Hematopoietic multipotent progenitor cell (in vitro differentiated cells): ENCODE results near the gene ZDHHC3. TPM values are rescaled to one million over a fixed set of nuclear protein-coding genes. Genes with fewer than 3 reads are reported as not detected.
A peak's percentile ranks its signal among the peaks of the same experiment; 100 is the strongest.
"Not testable (repeated sequence)": the region's sequence is repeated elsewhere in the genome, so short reads cannot be mapped to it uniquely, and the experiment has no call there.

Source experiments
- DNase-seq, 3 donors: peaks; one replicate each; pipeline ENCODE4 v3.0.0-alpha.2; 2011 to 2015; ENCODE audit warnings: low read depth in 2 of 3, low spot score in 2 of 3
- total RNA-seq: library from RNA; depleted of rRNA; stranded (reverse); fragments of >200 nt; gene quantifications from one replicate; pipeline ENCODE4 v1.2.3, GENCODE V29; 2012

Gene ZDHHC3
- total RNA-seq, 1 donor, result 71.1 TPM

DNA sequence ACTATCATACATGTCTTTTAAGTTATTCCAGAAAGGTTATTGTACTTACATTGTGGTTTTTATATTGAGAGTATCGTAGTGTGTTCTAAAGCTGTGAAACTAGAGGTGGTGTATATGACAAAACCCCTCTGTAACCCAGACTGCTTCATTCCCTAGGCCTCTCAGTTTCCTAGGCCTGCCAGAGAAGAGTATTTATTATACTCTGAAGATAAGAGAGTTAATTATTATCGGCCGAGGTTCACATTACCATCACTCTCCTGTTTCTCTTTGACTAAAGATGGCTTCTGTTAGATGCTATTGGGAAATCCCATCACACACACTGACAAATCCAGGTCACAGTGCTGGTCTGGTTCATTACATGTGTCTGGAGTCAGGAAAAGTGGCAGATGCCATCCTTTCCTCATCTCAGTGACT, 20.6 kb upstream of the ZDHHC3 start:
- no peak for DNase-seq

DNA sequence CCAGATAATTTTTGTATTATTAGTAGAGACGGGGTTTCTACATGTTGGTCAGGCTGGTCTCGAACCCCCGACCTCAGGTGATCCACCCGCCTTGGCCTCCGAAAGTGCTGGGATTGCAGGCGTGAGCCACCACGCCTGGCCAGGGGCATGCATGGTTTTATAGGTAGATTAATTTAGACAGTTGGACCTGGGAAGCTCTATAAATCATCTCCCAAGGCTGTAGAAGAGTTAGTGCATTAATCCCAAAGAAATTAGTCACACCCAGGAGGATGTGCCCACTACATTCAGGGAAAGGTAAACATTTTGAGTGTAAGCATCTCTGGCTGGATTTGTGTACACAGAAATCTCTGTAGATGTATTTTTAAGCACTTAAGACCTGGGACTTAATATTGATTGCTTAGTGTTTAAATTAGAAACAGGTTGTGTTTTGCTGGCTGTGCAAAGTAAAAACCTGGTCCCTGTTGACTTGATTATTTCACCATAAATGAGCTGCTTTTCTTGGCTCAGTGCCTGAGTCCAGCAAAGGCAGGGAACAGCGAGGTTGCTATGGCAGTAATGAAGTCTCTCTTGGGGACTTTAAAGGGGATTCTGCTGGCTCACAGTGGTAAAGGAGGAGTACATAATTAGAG, 19.3 kb upstream of the ZDHHC3 start:
- no peak for DNase-seq

DNA sequence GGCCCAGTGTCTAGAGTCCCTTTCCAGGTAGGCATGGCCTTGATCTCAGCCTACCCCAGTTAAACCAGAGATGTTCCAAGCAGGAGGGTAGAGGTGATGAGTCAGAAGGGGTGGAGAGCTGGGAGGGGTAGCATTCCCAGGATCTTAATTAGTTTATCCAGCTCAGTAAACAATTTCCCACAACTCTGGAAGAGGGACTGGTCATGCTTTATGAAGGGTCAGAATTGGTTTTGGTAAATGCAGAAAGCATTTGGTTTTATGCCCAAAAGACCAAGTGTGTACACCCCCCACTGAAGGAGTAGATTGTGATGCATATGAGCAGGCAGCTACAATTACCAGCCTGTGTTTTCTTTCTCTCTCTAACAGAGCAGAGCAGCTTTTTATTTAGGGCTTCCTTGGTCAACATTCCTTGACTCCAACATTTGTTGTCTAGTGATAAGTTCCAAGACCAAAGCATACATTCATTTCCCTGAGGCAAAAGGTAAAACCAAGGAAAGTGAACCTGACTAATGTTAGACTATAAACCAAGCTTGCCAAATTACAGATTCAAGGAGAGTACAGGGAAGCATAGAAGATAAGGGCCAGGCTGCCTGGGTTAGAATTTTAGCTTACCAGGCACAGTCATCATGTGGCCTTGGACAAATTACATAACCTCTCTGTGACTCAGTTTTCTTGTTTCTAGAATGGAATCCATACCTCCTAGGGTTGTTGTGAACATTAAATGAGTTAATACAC, 17.7 kb upstream of the ZDHHC3 start:
- DNase-seq, result no peak

DNA sequence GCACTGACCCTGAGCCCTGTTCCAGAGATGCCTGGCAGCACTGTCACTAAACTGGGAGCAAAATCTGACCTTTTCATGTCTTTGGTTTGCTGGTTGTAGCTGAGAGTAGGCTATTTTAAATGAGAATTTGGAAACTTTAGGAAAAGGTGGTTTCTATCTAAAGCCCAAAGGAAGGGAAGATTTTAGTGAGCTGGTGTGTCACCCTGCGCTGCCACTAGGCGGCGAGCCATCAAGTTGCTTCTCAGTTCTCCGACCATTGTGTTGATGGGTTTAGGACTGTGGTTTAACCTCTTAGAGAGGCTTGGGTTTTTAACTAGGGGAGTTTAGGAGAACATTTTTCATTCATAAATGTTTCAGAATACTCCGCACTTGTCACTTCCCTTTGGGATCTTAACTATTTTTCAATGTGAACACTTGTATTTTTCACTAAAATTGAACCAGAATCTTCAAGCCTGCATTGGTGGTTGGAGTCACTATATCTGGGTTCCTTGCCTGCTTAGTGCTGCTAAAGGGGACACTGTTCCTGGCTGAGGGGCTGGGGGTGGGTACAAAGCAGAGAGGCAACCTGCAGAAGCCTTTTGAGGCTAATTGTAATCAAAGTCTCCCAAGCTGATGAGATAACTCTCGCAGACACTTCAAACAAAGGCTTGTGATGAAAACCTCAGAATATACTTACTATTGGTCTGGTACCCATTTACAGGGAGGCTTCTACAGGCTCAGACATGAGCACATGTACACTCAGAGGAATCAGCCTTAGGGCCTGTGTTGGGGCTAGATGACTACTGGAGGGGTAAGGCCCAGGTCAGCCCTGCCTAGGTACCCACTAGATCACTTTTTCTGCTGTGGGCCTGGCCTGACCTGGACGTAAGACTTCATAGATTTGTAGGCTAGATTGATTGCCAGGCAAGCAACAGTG, 16.8 kb upstream of the ZDHHC3 start:
- peak in 2 of 3 donors; percentile 17 to 53 for DNase-seq

GRCh38 chr3:44991326-44991725, 15.4 kb upstream of the ZDHHC3 start:
- DNase-seq, result no peak

DNA sequence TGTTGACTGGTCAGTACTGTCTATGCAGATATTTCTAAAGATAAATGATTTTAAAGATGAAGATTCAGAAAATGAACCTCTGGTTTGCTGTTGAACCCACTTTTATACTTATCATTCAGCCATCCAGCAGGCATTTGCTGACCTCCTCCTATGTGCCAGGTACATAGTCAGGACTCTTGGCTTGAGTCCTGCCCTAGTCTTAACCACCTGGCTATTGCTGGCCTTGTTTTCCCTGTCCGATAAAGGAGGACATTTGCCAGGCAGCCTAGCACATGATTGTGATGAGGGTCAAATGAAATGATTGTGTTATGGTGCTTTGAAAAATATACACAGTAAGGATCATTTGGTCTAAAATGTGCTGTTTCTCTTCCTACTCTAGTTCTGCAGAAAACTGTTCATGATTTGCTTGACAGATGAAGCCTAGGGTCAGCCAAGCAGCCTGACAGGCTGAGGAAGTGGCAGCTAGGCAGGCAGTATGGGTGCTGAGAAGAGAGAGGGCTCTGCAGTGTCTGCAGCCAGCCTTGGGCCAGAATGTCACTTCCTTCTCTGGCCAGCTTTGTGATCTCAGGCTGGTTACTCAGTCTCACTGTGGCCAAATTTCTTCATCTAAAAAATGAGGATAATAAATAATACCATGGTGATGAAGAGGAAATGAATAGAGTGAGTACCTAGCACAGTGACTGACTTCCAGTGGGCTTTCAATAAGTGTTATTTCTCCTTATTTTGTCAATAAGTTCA, 13.8 kb upstream of the ZDHHC3 start:
- no peak for DNase-seq

GRCh38 chr3:44989141-44989540, 13.2 kb upstream of the ZDHHC3 start:
- no peak for DNase-seq

DNA sequence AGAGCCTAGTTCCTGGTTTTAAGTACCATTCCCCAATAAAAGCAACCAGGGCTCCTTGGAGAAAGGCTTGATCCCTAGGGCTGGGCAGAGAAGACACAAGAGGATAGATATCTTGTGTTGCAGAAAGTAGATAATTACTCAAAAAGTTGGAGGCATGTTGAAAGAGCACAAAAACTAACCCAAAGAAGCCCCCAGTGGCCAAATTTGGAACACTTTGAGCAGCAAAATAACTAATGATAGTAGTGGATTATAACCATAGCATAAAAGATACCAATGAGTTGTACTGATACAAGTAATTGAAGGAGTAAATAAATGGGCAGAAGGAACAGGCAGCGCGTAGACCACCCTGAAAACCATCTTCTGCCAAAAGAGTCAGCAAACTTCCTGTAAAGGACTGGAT, 12.1 kb upstream of the ZDHHC3 start:
- DNase-seq, result peak in 1 of 3 donors; percentile 28

- no peak for DNase-seq
Observed at GRCh38 chr3:44987332-44987731, 11.4 kb upstream of the ZDHHC3 start.

DNA sequence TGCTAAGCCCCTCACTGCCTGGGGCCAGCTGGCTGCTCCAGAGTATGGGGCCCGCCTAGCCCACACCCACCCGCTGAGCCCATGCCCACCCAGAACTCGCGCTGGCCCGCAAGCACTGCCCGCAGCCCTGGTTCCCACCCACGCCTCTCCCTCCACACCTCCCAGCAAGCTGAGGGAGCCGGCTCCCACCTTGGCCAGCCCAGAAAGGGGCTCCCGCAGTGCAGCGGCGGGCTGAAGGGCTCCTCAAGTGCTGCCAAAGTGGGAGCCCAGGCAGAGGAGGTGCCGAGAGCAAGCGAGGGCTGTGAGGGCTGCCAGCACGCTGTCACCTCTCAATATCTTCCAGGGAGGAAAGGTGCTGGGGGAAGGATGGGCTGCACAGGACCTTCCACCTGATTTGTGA, 10.4 kb upstream of the ZDHHC3 start:
- not testable (repeated sequence) for DNase-seq

DNA sequence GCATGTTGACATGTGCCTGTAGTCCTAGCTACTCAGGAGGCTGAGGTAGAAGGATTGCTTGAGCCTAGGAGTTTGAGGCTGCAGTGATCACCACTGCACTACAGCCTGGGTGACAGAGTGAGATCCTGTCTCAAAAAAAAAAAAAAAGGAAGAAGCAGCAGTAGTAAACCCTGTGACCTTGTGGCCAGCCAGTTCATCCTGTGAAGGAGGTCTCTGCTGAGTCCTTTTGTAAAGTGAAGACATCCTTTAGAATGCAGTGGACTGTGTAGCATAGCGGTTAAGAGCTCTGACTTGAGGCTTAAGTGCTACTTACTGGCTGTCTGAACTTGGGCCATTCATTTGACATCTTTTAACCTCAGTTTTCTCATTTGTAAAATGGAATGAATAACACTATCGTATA, 8.4 kb upstream of the ZDHHC3 start:
- DNase-seq, result no peak

- no peak for DNase-seq
Observed at GRCh38 chr3:44983484-44983941, 7.5 kb upstream of the ZDHHC3 start.

DNA sequence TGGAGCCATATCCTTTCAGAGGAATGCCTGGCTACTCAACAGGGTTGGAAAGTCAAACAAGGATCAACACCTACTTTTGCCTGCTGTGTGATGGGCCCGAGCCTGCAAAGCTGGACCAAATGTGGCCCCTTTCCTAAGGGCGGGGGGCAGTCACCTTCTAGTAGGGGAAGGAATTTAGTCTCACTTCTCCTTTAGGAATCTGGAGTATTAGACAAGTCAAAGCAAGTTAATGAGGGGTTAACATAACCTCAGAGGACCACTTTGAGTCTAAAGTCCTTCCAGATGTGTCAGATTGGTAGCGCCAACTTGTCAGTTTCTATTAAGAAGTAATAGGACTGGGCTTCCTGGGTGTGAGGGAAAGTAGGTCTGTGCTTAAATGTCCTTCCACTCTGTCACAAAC, 6.8 kb upstream of the ZDHHC3 start:
- DNase-seq, result no peak

DNA sequence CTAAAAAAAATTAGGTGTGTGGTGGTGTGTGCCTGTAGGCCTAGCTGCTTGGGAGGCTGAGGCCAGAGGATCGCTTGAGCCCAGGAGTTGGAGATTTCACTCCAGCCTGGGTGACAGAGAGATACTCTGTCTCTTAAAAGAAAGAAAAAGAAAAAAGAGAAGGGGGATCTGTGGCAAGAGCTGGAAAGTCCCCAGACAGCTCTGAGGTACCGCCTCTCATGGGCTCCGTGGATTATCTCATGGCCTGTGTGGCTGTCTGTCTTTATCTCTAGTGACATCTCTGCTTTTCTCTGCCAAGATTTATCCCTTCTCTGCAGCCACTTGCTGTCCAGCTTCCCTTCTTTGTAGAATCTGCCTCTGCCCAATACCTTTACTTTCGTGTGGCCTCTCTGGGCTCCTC, 5.8 kb upstream of the ZDHHC3 start:
- DNase-seq, result peak in 2 of 3 donors; percentile 27 to 35

GRCh38 chr3:44981220-44981619, 5.2 kb upstream of the ZDHHC3 start:
- no peak for DNase-seq

DNA sequence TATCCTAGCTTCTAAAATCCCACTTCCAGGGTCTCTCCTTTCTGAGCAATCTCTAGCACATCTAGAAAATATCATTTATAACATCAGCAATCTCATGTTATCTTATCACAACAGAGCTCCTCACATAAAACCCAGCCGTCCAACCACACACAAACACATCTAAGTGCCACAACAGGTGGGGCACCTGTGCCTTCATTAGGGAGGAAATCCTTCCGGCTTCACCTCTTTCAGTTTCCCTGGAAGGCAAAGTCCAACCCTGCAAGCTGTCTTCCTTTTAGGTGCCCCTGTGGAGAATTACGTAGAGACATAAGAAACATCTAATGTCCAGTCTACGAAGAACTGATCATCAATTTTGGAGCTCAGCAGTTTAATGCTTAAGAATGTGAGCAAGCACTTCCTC, 1.6 kb downstream of the ZDHHC3 start:
- DNase-seq, result no peak

GRCh38 chr3:44970926-44971490, 5.0 kb downstream of the ZDHHC3 start:
- no peak for DNase-seq

DNA sequence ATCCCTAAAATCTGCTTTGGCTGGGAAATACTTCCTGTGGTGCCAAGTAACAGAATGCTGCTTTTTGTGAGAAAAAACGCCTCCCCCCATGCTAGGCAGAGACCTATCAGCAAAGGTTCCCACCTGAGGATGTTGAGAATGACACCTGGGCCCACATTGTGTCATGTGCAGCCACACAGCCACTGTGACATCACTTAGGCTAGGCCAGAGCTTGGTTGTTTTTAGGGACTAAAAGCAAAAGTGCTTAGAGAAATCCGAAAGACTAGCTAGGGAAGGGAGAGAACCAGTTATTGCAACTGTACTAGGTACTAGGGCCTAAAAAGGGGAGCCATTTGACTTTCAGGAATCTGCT, 6.2 kb downstream of the ZDHHC3 start:
- no peak for DNase-seq

DNA sequence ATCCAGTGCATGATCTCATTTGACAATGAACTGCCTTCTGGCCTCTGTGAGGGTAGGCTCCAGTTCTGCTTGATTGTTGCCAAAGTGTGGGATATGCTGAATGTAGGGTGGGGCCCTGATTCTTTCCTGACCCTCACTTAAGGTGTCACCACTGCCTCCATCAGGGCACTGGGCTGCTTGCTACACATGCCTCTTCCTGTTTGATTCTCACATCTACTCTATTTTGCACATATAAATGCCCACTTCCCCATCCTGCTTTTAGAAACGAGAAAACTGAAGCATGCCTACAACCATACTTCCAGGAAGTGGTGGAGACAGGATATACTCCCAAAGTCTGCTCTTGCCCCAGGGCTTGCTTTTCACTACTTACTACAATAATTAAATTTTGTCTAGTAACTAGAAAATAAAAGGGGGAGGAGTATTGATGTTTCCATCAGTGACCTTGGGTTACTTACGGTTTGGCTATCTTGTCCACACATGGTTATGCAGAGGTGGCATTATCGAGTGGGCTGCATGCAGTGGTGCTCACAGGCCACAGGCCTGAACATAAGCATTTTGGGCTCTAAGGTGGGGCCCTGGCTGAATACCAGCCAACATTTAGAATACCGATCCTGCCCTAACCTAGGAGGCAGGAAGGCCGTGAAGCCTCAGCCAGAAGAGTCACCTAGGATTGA, 6.7 kb downstream of the ZDHHC3 start:
- DNase-seq, result no peak

DNA sequence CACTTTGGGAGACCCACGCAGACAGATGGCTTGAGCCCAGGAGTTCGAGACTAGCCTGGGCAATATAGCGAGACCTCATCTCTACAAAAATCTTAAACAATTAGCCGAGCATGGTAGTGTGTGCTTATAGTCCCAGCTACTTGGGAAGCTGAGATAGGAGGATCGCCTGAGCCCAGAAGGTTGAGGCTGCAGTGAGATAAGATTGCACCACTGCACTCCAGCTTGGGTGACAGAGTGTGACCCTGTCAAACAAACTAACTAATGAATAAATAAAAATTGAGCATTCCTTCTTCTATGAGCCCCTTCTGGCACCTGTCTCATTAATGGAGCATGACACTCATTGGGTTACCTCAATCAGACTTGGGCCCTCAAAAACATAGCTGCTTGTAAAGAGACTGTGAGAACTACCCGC, 7.5 kb downstream of the ZDHHC3 start:
- no peak for DNase-seq
